Measurements from ENCODE around the gene RPL35. TPM values are rescaled to one million over a fixed set of nuclear protein-coding genes. Genes with fewer than 3 reads are reported as not detected.

RPL35 gene
- total RNA-seq, 3 donors from 2014 or later, result 2,475 to 3,579 (median 2,566) TPM

GRCh38 chr9:124828489-124829333 lies 33.0 kb downstream of the RPL35 start:
- H3K27me3 ChIP-seq, result no peaks in the 10 kb centered on the region
- H3K4me3 ChIP-seq, result no peak overlapping the region
- intact Hi-C loops (cut with DNase I; ENCODE audit: low total_unique reads), result no loop called here
- TF ChIP-seq CTCF (IDR thresholded peaks at IDR 0.05), result no peak
- TF ChIP-seq POLR2AphosphoS5 (IDR thresholded peaks at IDR 0.05), result no peak
- no peak for TF ChIP-seq POLR2A (IDR thresholded peaks at IDR 0.05)
- H3K27ac ChIP-seq, result no peak overlapping the region
- H3K9me3 ChIP-seq, result no peaks in the 10 kb centered on the region
- no peaks in the 10 kb centered on the region for H3K36me3 ChIP-seq
- no peaks in the 10 kb centered on the region for H3K4me1 ChIP-seq
- DNase-seq (ENCODE audit: low spot score in 2 of 2), result no peak

GRCh38 chr9:124820698-124821623 lies 40.8 kb downstream of the RPL35 start:
- Histone ChIP-seq H3K27me3 (no peaks in the 10 kb centered on the region), H3K4me1 (no peaks in the 10 kb centered on the region), H3K4me3 (no peak overlapping the region), H3K9me3 (no peaks in the 10 kb centered on the region), H3K27ac (peak overlapping the region in 1 of 2 donors; percentile 7), H3K36me3 (no peaks in the 10 kb centered on the region)
- DNase-seq (ENCODE audit: low spot score in 2 of 2), result no peak
- intact Hi-C loops (cut with DNase I; ENCODE audit: low total_unique reads), result loop anchor here (5.0 kb wide), 1 partner anchor 1471 kb away; no protein-coding TSS in a partner anchor
- no peak for TF ChIP-seq POLR2AphosphoS5 (IDR thresholded peaks at IDR 0.05)
- TF ChIP-seq CTCF (IDR thresholded peaks at IDR 0.05), result no peak
- TF ChIP-seq POLR2A (IDR thresholded peaks at IDR 0.05), result no peak

- no peaks in the 10 kb centered on the region for H3K27me3 ChIP-seq
- no peak overlapping the region for H3K4me3 ChIP-seq
- intact Hi-C loops (cut with DNase I; ENCODE audit: low total_unique reads), result no loop called here
- H3K36me3 ChIP-seq, result no peaks in the 10 kb centered on the region
- no peak for TF ChIP-seq POLR2A (IDR thresholded peaks at IDR 0.05)
- TF ChIP-seq POLR2AphosphoS5 (IDR thresholded peaks at IDR 0.05), result no peak
- TF ChIP-seq CTCF (IDR thresholded peaks at IDR 0.05), result no peak
- H3K4me1 ChIP-seq, result no peaks in the 10 kb centered on the region
- peak in 1 of 2 donors; percentile 51 for DNase-seq (ENCODE audit: low spot score in 2 of 2)
- no peaks in the 10 kb centered on the region for H3K9me3 ChIP-seq
- peak overlapping the region; percentile 42 to 52 for H3K27ac ChIP-seq
Measured at GRCh38 chr9:124818431-124819281, 43.1 kb downstream of the RPL35 start.

- TF ChIP-seq CTCF (IDR thresholded peaks at IDR 0.05) (no peak), POLR2AphosphoS5 (IDR thresholded peaks at IDR 0.05) (no peak), POLR2A (IDR thresholded peaks at IDR 0.05) (no peak)
- Histone ChIP-seq H3K27me3 (no peaks in the 10 kb centered on the region), H3K27ac (no peak overlapping the region), H3K36me3 (no peaks in the 10 kb centered on the region), H3K4me3 (no peak overlapping the region), H3K4me1 (peaks cover 0 to 5% of the 10 kb centered on the region in 2 donors), H3K9me3 (no peaks in the 10 kb centered on the region)
- DNase-seq (ENCODE audit: low spot score in 2 of 2), result no peak
- intact Hi-C loops (cut with DNase I; ENCODE audit: low total_unique reads), result no loop called here
Measured at GRCh38 chr9:124815601-124816000, 46.2 kb downstream of the RPL35 start.
